Hematopoietic multipotent progenitor cell treated with erythropoietin and hydrocortisone succinate and interleukin-3 and kit ligand, for 17 days (in vitro differentiated cells): ENCODE data around the gene IQCH.
"Not testable (repeated sequence)": the region's sequence is repeated elsewhere in the genome, so short reads cannot be mapped to it uniquely, and the experiment has no call there.

ENCODE experiments used
- DNase-seq: peaks from one replicate; pipeline ENCODE4 v3.0.0-alpha.2; 2015; ENCODE audit warnings: low spot score

The IQCH gene

GRCh38 chr15:67246606-67247005, 8.0 kb upstream of the IQCH start:
- DNase-seq, result not testable (repeated sequence)

DNA sequence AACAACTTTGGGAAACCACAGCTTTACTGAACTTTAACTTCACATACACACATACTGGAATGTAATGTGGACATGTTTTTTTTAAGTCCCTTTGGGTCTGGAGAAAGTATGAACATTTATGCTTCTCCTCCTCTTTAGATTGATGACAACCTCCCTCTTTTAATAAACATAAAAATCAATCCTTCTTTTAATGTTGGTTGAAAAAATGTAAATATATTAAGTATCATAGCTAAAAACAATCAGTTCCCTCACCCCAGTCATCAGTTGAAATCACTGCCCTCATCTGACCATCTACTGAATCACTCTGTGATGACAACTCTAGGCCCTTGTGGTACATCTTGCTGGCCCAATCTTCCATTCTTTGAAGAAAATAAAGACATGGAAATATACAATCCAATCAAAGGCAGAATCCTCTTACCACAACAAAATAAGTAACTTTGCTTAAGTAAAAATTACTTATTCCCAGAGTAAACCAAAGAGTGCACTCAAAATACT, 6.5 kb upstream of the IQCH start:
- no peak for DNase-seq

DNA sequence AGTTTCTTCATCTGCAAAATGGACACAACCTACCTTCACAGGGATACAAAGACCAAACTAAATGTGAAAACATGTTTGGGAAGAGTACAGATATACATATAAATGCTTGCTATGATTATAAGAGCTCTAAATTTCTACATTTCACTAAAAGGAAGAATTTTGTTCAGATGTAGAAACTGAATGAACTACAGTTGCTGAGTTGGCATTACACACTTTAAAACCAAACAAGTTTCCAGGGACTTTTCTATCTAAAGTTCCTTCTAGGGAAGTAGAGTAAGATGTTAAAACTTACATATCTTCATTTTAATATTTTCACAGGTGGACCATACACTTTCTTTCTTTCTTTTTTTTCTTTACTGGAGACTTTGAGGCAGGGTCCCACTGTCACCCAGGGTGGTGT, 4.8 kb upstream of the IQCH start:
- DNase-seq, result no peak

GRCh38 chr15:67251318-67251717, 3.3 kb upstream of the IQCH start:
- DNase-seq, result no peak

DNA sequence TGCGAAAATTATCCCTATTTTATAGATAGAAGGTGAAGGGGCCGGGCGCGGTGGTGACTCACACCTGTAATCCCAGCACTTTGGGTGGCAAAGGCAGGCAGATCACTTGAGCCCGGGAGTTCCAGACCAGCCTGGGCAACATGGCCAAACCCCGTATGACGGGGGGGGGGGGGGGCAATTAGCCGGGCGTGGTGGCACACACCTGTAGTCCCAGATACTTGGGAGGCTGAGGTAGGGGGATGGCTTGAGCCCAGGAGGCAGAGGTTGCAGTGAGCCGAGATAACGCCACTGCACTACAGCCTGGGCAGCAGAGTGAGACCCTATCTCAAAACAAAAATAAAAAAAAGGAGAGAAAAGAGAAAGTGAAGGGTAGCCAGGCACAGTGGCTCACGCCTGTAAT, 1.5 kb upstream of the IQCH start:
- DNase-seq, result no peak

- DNase-seq, result peak; percentile 44
Observed at GRCh38 chr15:67253549-67254237, 893 bp upstream of the IQCH start.

GRCh38 chr15:67256051-67256450, 1.5 kb downstream of the IQCH start:
- no peak for DNase-seq

- not testable (repeated sequence) for DNase-seq
Observed at GRCh38 chr15:67258412-67258811, 3.8 kb downstream of the IQCH start.

- no peak for DNase-seq
Observed at GRCh38 chr15:67259379-67259778, 4.8 kb downstream of the IQCH start.

GRCh38 chr15:67259806-67260205, 5.2 kb downstream of the IQCH start:
- DNase-seq, result no peak

GRCh38 chr15:67266870-67267269, 12.3 kb downstream of the IQCH start:
- DNase-seq, result no peak

DNA sequence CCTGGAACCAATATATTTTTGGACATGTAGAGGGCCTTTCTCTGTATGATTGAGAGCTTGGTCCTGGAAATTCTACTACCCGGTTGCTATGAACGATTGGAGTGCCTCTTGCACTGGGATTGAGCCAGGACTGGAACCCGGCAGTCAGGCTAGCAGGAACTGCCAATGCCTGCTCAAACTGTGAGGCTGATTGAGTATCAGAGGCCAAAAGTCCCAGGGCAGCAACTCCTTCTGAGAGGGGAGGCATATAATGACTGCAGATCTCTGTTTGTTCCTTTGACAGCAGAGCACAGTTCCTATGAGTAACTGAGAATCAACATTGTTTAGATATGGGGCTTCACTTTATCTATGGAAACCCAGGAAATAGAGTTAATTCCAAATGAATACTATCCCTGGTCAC, 12.9 kb downstream of the IQCH start:
- no peak for DNase-seq

DNA sequence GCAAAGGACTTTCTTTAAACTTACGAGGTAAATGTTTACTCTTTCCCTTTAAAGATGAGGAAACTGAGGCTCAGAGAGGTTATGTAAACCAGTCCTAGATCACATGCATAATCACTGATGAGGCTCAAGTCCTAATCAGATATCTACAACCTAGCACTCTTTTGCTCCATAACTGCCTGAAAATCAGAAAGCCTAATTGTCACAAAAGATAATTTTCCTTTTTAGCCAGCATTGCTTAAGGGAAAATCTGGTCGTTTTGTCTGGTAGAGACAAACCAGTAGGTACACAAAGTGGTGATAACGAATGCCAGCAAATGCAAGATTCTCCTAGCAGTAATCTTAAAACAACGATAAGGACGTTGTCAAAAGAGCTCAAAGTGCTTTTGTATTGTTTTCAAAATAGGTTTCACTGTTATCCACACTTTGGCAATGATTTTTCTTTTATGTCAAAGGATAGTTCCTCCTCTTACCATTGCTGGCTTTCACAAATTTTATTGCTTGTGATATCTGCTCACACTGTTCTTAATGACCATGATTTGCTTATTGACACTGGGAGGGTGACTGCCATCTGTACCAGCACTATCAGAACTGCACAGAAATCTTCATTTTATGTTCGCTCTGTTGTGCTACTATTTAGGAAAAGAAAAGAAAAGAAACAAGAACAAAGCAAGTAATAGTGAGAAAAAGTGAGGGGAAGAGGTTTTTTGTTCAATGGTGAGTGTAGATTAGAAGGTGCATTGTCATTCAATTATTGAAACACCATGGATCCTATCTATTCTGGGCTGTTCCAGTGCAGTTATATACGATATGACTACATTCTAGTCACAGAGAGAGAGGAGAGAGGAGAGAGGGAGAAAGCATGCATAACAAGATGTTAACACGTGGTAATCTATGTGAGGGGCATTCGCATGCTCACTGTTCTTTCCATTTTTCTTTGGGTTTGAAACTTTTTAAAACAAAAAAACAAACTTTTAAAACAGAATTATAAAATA, 13.7 kb downstream of the IQCH start:
- DNase-seq, result no peak

GRCh38 chr15:67274236-67274635, 19.6 kb downstream of the IQCH start:
- DNase-seq, result no peak

DNA sequence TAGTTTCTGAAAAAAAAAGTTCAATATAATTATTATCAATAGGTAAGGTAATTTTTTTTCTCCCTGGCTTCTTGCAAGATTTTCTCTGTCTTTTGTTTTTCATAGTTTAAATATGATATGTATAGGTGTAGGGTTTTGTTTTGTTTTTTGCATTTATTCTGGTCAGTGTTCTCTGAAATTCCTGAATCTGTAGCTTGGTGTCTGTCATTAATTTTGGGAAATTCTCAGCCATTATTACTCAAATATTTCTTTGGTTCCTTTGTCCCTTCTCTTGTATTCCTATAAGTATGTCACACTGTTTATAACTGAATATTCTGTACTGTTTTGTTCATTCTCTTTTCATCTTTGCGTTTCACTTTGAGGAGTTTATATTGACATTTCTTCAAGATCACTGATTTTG, 22.1 kb downstream of the IQCH start:
- DNase-seq, result no peak

- no peak for DNase-seq
Observed at GRCh38 chr15:67280217-67280616, 25.6 kb downstream of the IQCH start.

DNA sequence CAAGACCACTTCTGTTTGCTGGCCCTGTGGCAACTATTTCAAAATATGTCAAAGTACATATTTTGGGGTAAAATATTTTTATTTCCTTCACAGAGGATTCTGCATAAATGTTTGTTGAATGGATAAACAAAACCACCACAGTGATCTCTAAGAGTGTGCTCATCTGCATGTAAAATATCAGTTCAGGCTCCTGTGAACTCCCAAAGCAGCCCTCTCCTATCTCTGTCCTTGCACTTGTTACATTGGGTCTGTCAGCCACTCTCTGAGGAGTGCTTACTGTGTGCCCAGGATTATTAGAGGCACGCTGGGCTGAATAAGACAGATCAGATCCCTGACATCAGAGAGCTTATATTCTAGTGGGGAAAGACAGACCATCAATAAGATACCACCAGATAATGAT, 27.1 kb downstream of the IQCH start:
- DNase-seq, result no peak

GRCh38 chr15:67285625-67286024, 31.0 kb downstream of the IQCH start:
- DNase-seq, result not testable (repeated sequence)

GRCh38 chr15:67286400-67286799, 31.8 kb downstream of the IQCH start:
- DNase-seq, result not testable (repeated sequence)

DNA sequence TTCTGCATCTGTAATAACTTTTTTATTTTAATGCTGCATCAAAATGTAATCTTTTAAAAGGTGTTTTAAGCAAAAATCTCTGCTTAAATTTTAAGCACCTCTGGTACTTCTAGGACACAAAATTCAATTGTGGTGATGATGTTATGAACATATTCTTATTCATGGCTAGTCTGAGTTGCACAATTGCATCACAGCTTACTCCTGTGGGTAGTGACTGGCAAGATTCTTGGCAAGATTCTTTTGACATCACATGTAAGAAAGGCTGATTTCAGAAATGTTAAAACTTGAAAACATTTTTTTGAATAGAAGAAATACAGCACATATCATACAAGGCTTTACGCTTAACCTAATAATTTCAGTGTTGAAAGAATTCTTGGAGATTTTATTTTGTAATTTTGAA, 35.7 kb downstream of the IQCH start:
- DNase-seq, result no peak

GRCh38 chr15:67296188-67296587, 41.6 kb downstream of the IQCH start:
- no peak for DNase-seq

GRCh38 chr15:67296684-67297083, 42.1 kb downstream of the IQCH start:
- no peak for DNase-seq
